Small intestine (tissue), 7 donors: ENCODE measurements around the gene TMEM259. TPM values are rescaled to one million over a fixed set of nuclear protein-coding genes. Genes with fewer than 3 reads are reported as not detected.

Experiments used
- DNase-seq, 2 donors: peaks; one replicate each; pipeline versions ENCODE4 v3.0.0 to v3.0.0-alpha.2; 2013
- FAIRE-seq: peaks from 2 replicates; lab custom pipeline; 2012; peaks lifted over from hg19 to GRCh38; lab: Jason Lieb, UNC
- H3K27ac ChIP-seq, 3 donors: one replicate each; pipeline ENCODE4 v1.5.1; 2013; ENCODE audit warnings: low read length in 2 of 3, mild to moderate bottlenecking in 2 of 3, control low read depth in 1 of 3, inconsistent platforms in 1 of 3, low read depth in 1 of 3, moderate library complexity in 1 of 3
- H3K27me3 ChIP-seq, 3 donors: one replicate each; pipeline ENCODE4 v1.6.1; 2013; ENCODE audit warnings: low read length in 3 of 3, inconsistent platforms in 1 of 3; ENCODE audit not compliant: control insufficient read depth in 3 of 3, insufficient read depth in 3 of 3
- H3K36me3 ChIP-seq, 3 donors: one replicate each; pipeline ENCODE4 v1.6.1; 2013; ENCODE audit warnings: low read length in 3 of 3, inconsistent platforms in 1 of 3, low read depth in 1 of 3, mild to moderate bottlenecking in 1 of 3, moderate library complexity in 1 of 3; ENCODE audit not compliant: control insufficient read depth in 3 of 3, insufficient read depth in 2 of 3
- H3K4me1 ChIP-seq, 3 donors: one replicate each; pipeline ENCODE4 v1.6.1; 2013; ENCODE audit warnings: low read length in 2 of 3, inconsistent platforms in 1 of 3, low read depth in 1 of 3, mild to moderate bottlenecking in 1 of 3, moderate library complexity in 1 of 3; ENCODE audit not compliant: control insufficient read depth in 3 of 3, insufficient read depth in 2 of 3
- H3K4me3 ChIP-seq, 3 donors: one replicate each; pipeline ENCODE4 v1.5.1; 2013; ENCODE audit warnings: low read length in 3 of 3, control low read depth in 1 of 3, inconsistent platforms in 1 of 3, low read depth in 1 of 3, mild to moderate bottlenecking in 1 of 3, moderate library complexity in 1 of 3
- H3K9me3 ChIP-seq, 2 donors: one replicate each; pipeline ENCODE4 v1.6.1; 2013; ENCODE audit warnings: low read depth in 1 of 2, low read length in 1 of 2; ENCODE audit not compliant: control insufficient read depth in 2 of 2, insufficient read depth in 1 of 2
- WGBS, 3 donors: extraction: QIAGEN DNeasy Blood & Tissue Kit; methylation state at CpG; one replicate each; pipeline ENCODE4 v1.1.7; 2013; 5-methylcytosine and 5-hydroxymethylcytosine counted together
- polyA plus RNA-seq, 4 donors: library from polyadenylated mRNA; stranded (reverse) in 3 of 4; unstranded in 1 of 4; fragments of 200-250 nt in 3 of 4; fragments of 120-200 nt in 1 of 4; gene quantifications; one replicate each; pipeline versions ENCODE4 v1.2.1 to v1.2.3, GENCODE V29; 2013
- donor health status: healthy with polysubstance abuse.
- donor health status: control.
- donor health status: control.
- donor health status: Bipolar disorder and iron deficiency.
- donor health status: healthy.

Gene TMEM259
- polyA plus RNA-seq, 4 donors, result 123 to 313 (median 186) TPM

DNA sequence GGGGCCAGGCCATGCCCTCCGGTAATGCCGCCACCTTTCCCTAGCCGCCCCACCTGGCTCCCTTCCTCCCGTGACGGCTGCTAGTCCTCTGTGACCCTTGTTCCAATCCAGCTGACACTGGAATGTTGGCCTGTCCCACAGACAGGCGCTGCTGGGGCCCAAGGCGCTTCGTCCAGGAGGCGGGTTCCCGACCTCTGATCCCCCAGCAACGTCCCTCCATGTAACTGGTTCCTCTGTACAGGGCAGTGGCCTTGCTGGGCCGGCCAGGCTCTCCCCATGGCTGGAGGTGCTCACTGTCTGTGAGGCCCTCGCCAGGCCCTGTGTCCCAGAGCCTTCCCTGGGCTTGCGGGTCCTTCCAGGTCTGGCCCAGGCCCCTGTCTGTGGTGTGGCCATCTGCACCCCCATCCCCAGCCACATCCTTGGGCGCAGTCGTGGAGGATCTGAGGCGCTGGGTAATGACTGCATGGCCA is 27.5 kb downstream of the TMEM259 start:
- Histone ChIP-seq H3K9me3 (no peaks in the 10 kb centered on the region), H3K4me3 (no peak overlapping the region), H3K36me3 (peaks cover 0 to 70% (median 0%) of the 10 kb centered on the region in 3 donors), H3K27me3 (peaks cover 0 to 31% (median 9%) of the 10 kb centered on the region in 3 donors), H3K4me1 (peaks cover 0 to 9% (median 0%) of the 10 kb centered on the region in 3 donors), H3K27ac (no peak overlapping the region)
- FAIRE-seq (no peak), DNase-seq (no peak)
- 82 to 93% (median 89%) methylated on average over 17 of the region's 17 CpGs for WGBS, 3 donors

GRCh38 chr19:992670-993055 is 28.3 kb downstream of the TMEM259 start:
- Histone ChIP-seq H3K4me3 (no peak overlapping the region), H3K36me3 (peaks cover 0 to 77% (median 0%) of the 10 kb centered on the region in 3 donors), H3K27ac (no peak overlapping the region), H3K4me1 (peaks cover 0 to 9% (median 0%) of the 10 kb centered on the region in 3 donors), H3K27me3 (peaks cover 0 to 24% (median 5%) of the 10 kb centered on the region in 3 donors), H3K9me3 (no peaks in the 10 kb centered on the region)
- FAIRE-seq (no peak), DNase-seq (no peak)
- 85 to 95% (median 93%) methylated on average over 13 of the region's 13 CpGs for WGBS, 3 donors

GRCh38 chr19:991932-992669 is 28.8 kb downstream of the TMEM259 start:
- Histone ChIP-seq H3K27ac (no peak overlapping the region), H3K9me3 (no peaks in the 10 kb centered on the region), H3K36me3 (peaks cover 0 to 82% (median 0%) of the 10 kb centered on the region in 3 donors), H3K4me3 (no peak overlapping the region), H3K4me1 (peaks cover 0 to 9% (median 0%) of the 10 kb centered on the region in 3 donors), H3K27me3 (peaks cover 0 to 18% (median 3%) of the 10 kb centered on the region in 3 donors)
- 89 to 94% (median 92%) methylated on average over 41 to 42 of the region's 42 CpGs for WGBS, 3 donors
- FAIRE-seq (no peak), DNase-seq (no peak)

DNA sequence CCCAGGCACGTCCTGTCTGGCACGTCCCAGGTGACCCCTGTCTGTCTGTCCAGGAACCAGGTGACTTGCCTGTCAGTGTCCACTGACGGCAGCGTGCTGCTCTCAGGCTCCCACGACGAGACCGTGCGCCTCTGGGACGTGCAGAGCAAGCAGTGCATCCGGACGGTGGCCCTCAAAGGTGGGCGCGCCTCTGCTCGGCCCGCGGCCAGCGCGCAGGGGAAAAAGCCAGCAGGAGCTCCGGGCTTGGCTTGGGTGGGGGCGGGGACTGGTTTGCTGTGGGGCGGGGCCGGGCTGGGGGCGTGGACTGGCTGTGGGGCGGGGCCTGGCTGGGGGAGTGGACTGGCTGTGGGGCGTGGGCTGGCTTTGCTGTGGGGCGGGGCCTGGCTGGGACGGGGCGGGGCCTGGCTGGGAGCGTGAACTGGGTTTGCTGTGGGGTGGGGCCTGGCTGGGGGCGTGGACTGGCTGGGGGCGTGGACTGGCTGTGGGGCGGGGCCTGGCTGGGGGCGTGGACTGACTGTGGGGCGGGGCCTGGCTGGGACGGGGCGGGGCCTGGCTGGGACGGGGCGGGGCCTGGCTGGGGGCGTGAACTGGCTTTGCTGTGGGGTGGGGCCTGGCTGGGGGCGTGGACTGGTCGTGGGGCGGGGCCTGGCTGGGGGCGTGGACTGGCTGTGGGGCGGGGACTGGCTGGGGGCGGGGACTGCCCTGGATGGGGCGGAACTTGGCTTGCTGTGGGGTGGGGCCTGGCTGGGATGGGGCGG is 29.6 kb downstream of the TMEM259 start:
- Histone ChIP-seq H3K36me3 (peaks cover 0 to 90% (median 4%) of the 10 kb centered on the region in 3 donors), H3K4me1 (peaks cover 0 to 5% (median 0%) of the 10 kb centered on the region in 3 donors), H3K9me3 (no peaks in the 10 kb centered on the region), H3K4me3 (no peak overlapping the region), H3K27me3 (peaks cover 0 to 10% (median 3%) of the 10 kb centered on the region in 3 donors), H3K27ac (no peak overlapping the region)
- no peak for FAIRE-seq
- WGBS, 3 donors, result 83 to 84% (median 84%) methylated on average over 30 to 47 of the region's 47 CpGs
- peak in 1 of 2 donors; percentile 14 for DNase-seq

- H3K4me3 ChIP-seq, result no peak overlapping the region
- H3K9me3 ChIP-seq, result no peaks in the 10 kb centered on the region
- no peaks in the 10 kb centered on the region for H3K4me1 ChIP-seq
- DNase-seq (no peak), FAIRE-seq (no peak)
- no peak overlapping the region for H3K27ac ChIP-seq
- peaks cover 0 to 4% (median under 1%) of the 10 kb centered on the region in 3 donors for H3K27me3 ChIP-seq
- H3K36me3 ChIP-seq, result peaks cover 0 to 94% (median 4%) of the 10 kb centered on the region in 3 donors
- WGBS, 3 donors, result 89 to 97% (median 94%) methylated on average over 17 to 23 of the region's 23 CpGs
Measured at GRCh38 chr19:990746-991145, 30.2 kb downstream of the TMEM259 start.

GRCh38 chr19:990119-990571 is 30.8 kb downstream of the TMEM259 start:
- no peak for DNase-seq
- H3K27ac ChIP-seq, result no peak overlapping the region
- FAIRE-seq, result no peak
- no peak overlapping the region for H3K4me3 ChIP-seq
- H3K36me3 ChIP-seq, result peaks cover 0 to 93% (median 4%) of the 10 kb centered on the region in 3 donors
- H3K27me3 ChIP-seq, result no peaks in the 10 kb centered on the region
- no peaks in the 10 kb centered on the region for H3K4me1 ChIP-seq
- 86 to 91% (median 88%) methylated on average over 20 to 27 of the region's 27 CpGs for WGBS, 3 donors
- no peaks in the 10 kb centered on the region for H3K9me3 ChIP-seq

GRCh38 chr19:989381-990081 is 31.4 kb downstream of the TMEM259 start:
- no peak for FAIRE-seq
- no peak overlapping the region for H3K27ac ChIP-seq
- no peak for DNase-seq
- no peak overlapping the region for H3K4me3 ChIP-seq
- H3K9me3 ChIP-seq, result no peaks in the 10 kb centered on the region
- WGBS, 3 donors, result 89 to 92% (median 89%) methylated on average over 16 to 25 of the region's 25 CpGs
- H3K36me3 ChIP-seq, result peaks cover 0 to 87% (median 4%) of the 10 kb centered on the region in 3 donors
- H3K4me1 ChIP-seq, result no peaks in the 10 kb centered on the region
- H3K27me3 ChIP-seq, result no peaks in the 10 kb centered on the region

- Histone ChIP-seq H3K27ac (no peak overlapping the region), H3K27me3 (no peaks in the 10 kb centered on the region), H3K4me1 (peaks cover 0 to 5% (median 0%) of the 10 kb centered on the region in 3 donors), H3K4me3 (no peak overlapping the region), H3K9me3 (no peaks in the 10 kb centered on the region), H3K36me3 (peaks cover 0 to 77% (median 4%) of the 10 kb centered on the region in 3 donors)
- 87 to 95% (median 91%) methylated on average over 14 to 15 of the region's 15 CpGs for WGBS, 3 donors
- no peak for DNase-seq
- no peak for FAIRE-seq
Measured at GRCh38 chr19:988510-988909, 32.4 kb downstream of the TMEM259 start.
